ENCODE results near the gene NBEAL2. TPM values are rescaled to one million over a fixed set of nuclear protein-coding genes. Genes with fewer than 3 reads are reported as not detected.
A peak's percentile ranks its signal among the peaks of the same experiment; 100 is the strongest.

NBEAL2 gene
- total and polyA plus RNA-seq, 10 of the 15 experiments (the other 5 are each of a cell fraction or from before 2014, with no cell fraction given), result 0.07 to 127 (median 29.4) TPM

GRCh38 chr3:46972396-46972795 lies 7.1 kb upstream of the NBEAL2 start:
- ChIA-PET POLR2A (interaction anchor here (1.0 to 3.7 kb wide), 3 partner anchors 13 to 46 kb away, joined by 3 to 19 read pairs (median 5); no protein-coding TSS in a partner anchor), SMC1A (ENCODE audit: uncharacterized antibody, unreplicated experiment) (interaction anchor here (0.7 to 1.6 kb wide), 6 partner anchors 10 to 849 kb away, joined by 3 to 9 read pairs (median 3); no protein-coding TSS in a partner anchor), CTCF (interaction anchor here (1.4 kb wide), 1 partner anchor 44 kb away, joined by 3 read pairs; no protein-coding TSS in a partner anchor), RAD21 (ENCODE audit: unreplicated experiment) (interaction anchor here (1.0 to 2.7 kb wide), 2 partner anchors 38 to 45 kb away, joined by 8 to 24 read pairs; no protein-coding TSS in a partner anchor)
- Histone ChIP-seq H3K4me2 (ENCODE audit: control insufficient read depth, insufficient read depth) (peak overlapping the region; percentile 26), H3K9ac (ENCODE audit: control insufficient read depth, insufficient read depth, low read length) (no peak overlapping the region), H3K27ac (ENCODE audit: control insufficient read depth, insufficient read depth) (no peak overlapping the region; the same call in 1 of the 2 replicates), H3K9me3 (replicated peaks; ENCODE audit: control insufficient read depth, insufficient read depth, low read length) (no peaks in the 10 kb centered on the region), H3K79me2 (ENCODE audit: control insufficient read depth, insufficient read depth, low read length) (peaks cover 88% of the 10 kb centered on the region), H2AFZ (ENCODE audit: control insufficient read depth, low read depth, low read length) (no peak overlapping the region), H4K20me1 (ENCODE audit: control insufficient read depth, insufficient read depth) (peaks cover 12% of the 10 kb centered on the region), H3K4me1 (ENCODE audit: control insufficient read depth, insufficient read depth, low read length) (peaks cover 33% of the 10 kb centered on the region), H3K4me3 (peak overlapping the region; percentile 56; the same call in 1 of the 2 replicates), H3K36me3 (ENCODE audit: control insufficient read depth in 2 of 2, insufficient read depth in 2 of 2, low read length in 1 of 2) (peaks cover 9% of the 10 kb centered on the region in 2 experiments; a peak in 3 of 4 replicates), H3K27me3 (replicated peaks in 1 of 2; ENCODE audit: control insufficient read depth in 2 of 2, insufficient read depth in 2 of 2, low read length in 1 of 2) (no peaks in the 10 kb centered on the region)
- BruUV-seq (replicated peaks), result TSS peak; percentile 40
- no peak for DNase-seq (ENCODE audit: low read depth, low spot score)
- WGBS (ENCODE audit: insufficient coverage, insufficient replicate concordance, low lambda C conversion rate, missing lambda C conversion rate), result 38% methylated on average over 2 of the region's 2 CpGs
- no peak for FAIRE-seq
- no peak for ATAC-seq
- in situ Hi-C loops (cut with MboI) (no loop called here), intact Hi-C loops (cut with micrococcal nuclease; ENCODE audit: unreplicated experiment) (no loop called here)
- TF ChIP-seq KDM1A (IDR thresholded peaks at IDR 0.05; ENCODE audit: borderline replicate concordance) (no peak), MTA2 (IDR thresholded peaks at IDR 0.05; ENCODE audit: low read depth) (peak; percentile 67), RUNX3 (IDR thresholded peaks at IDR 0.05; ENCODE audit: low read length) (peak; percentile 76), ZBTB33 (IDR thresholded peaks at IDR 0.05) (no peak), SREBF2 (IDR thresholded peaks at IDR 0.05; ENCODE audit: low read length) (no peak), RFX5 (IDR thresholded peaks at IDR 0.05; ENCODE audit: low read depth, low read length) (no peak), ETV6 (conservative IDR thresholded peaks at IDR 0.05 in 1 of 2, IDR thresholded peaks at IDR 0.05 in 1 of 2; ENCODE audit: borderline replicate concordance in 1 of 2, low read depth in 1 of 2) (no peak), WRNIP1 (IDR thresholded peaks at IDR 0.05; ENCODE audit: borderline replicate concordance, low read depth, low read length) (no peak), ZSCAN29 (IDR thresholded peaks at IDR 0.05) (no peak), YY1 (IDR thresholded peaks at IDR 0.05; ENCODE audit: low read depth, low read length) (0 out of 2 replicates have a peak, but pooled peaks have one; percentile 28), MTA3 (IDR thresholded peaks at IDR 0.05; ENCODE audit: borderline replicate concordance, low read length) (no peak)
- TF ChIP-seq, protein P1, sequence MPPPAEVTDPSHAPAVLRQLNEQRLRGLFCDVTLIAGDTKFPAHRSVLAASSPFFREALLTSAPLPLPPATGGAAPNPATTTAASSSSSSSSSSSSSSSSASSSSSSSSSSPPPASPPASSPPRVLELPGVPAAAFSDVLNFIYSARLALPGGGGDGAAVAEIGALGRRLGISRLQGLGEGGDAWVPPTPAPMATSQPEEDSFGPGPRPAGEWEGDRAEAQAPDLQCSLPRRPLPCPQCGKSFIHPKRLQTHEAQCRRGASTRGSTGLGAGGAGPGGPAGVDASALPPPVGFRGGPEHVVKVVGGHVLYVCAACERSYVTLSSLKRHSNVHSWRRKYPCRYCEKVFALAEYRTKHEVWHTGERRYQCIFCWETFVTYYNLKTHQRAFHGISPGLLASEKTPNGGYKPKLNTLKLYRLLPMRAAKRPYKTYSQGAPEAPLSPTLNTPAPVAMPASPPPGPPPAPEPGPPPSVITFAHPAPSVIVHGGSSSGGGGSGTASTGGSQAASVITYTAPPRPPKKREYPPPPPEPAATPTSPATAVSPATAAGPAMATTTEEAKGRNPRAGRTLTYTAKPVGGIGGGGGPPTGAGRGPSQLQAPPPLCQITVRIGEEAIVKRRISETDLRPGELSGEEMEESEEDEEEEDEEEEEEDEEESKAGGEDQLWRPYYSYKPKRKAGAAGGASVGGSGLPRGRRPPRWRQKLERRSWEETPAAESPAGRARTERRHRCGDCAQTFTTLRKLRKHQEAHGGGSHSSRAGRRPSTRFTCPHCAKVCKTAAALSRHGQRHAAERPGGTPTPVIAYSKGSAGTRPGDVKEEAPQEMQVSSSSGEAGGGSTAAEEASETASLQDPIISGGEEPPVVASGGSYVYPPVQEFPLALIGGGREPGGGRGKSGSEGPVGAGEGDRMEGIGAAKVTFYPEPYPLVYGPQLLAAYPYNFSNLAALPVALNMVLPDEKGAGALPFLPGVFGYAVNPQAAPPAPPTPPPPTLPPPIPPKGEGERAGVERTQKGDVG (CRISPR knock-in tag; IDR thresholded peaks at IDR 0.05), result no peak
- TF ChIP-seq, protein P2, sequence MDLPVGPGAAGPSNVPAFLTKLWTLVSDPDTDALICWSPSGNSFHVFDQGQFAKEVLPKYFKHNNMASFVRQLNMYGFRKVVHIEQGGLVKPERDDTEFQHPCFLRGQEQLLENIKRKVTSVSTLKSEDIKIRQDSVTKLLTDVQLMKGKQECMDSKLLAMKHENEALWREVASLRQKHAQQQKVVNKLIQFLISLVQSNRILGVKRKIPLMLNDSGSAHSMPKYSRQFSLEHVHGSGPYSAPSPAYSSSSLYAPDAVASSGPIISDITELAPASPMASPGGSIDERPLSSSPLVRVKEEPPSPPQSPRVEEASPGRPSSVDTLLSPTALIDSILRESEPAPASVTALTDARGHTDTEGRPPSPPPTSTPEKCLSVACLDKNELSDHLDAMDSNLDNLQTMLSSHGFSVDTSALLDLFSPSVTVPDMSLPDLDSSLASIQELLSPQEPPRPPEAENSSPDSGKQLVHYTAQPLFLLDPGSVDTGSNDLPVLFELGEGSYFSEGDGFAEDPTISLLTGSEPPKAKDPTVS (IDR thresholded peaks at IDR 0.05; ENCODE audit: low read depth, low read length), result no peak
- TF ChIP-seq, protein P3, sequence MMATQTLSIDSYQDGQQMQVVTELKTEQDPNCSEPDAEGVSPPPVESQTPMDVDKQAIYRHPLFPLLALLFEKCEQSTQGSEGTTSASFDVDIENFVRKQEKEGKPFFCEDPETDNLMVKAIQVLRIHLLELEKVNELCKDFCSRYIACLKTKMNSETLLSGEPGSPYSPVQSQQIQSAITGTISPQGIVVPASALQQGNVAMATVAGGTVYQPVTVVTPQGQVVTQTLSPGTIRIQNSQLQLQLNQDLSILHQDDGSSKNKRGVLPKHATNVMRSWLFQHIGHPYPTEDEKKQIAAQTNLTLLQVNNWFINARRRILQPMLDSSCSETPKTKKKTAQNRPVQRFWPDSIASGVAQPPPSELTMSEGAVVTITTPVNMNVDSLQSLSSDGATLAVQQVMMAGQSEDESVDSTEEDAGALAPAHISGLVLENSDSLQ (IDR thresholded peaks at IDR 0.05), result no peak

Data from GM12878 (cell line).